ENCODE results near the gene BMPER. TPM values are rescaled to one million over a fixed set of nuclear protein-coding genes. Genes with fewer than 3 reads are reported as not detected.

Gene BMPER
- total RNA-seq, 1 experiment from 2014 or later = 6.7 TPM

- no peak overlapping the region for H3K4me3 ChIP-seq (ENCODE audit: low read depth, low read length, poor library complexity, severe bottlenecking)
- H3K9me3 ChIP-seq (ENCODE audit: low read depth, low read length, poor library complexity, severe bottlenecking) = no peaks in the 10 kb centered on the region
- no peak for DNase-seq (ENCODE audit: low spot score)
- intact Hi-C loops (cut with micrococcal nuclease; ENCODE audit: unreplicated experiment) = loop anchor here (10.0 kb wide), 1 partner anchor 59 kb away; no protein-coding TSS in a partner anchor
- H3K4me1 ChIP-seq (ENCODE audit: insufficient read depth, low read length, poor library complexity, severe bottlenecking) = peaks cover 68% of the 10 kb centered on the region
- no peaks in the 10 kb centered on the region for H3K27me3 ChIP-seq (replicated peaks; ENCODE audit: insufficient read depth, low read depth, low read length, poor library complexity)
- POLR2A ChIA-PET (ENCODE audit: low non-redundant PET) = no interaction called here
- CTCF ChIA-PET = no interaction called here
- BruUV-seq (replicated peaks) = TSS peak; percentile 85
- TF ChIP-seq, protein P1, sequence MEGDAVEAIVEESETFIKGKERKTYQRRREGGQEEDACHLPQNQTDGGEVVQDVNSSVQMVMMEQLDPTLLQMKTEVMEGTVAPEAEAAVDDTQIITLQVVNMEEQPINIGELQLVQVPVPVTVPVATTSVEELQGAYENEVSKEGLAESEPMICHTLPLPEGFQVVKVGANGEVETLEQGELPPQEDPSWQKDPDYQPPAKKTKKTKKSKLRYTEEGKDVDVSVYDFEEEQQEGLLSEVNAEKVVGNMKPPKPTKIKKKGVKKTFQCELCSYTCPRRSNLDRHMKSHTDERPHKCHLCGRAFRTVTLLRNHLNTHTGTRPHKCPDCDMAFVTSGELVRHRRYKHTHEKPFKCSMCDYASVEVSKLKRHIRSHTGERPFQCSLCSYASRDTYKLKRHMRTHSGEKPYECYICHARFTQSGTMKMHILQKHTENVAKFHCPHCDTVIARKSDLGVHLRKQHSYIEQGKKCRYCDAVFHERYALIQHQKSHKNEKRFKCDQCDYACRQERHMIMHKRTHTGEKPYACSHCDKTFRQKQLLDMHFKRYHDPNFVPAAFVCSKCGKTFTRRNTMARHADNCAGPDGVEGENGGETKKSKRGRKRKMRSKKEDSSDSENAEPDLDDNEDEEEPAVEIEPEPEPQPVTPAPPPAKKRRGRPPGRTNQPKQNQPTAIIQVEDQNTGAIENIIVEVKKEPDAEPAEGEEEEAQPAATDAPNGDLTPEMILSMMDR (conservative IDR thresholded peaks at IDR 0.05; ENCODE audit: low read depth, low read length) = no peak
- no peak for TF ChIP-seq EZH2 (IDR thresholded peaks at IDR 0.05; ENCODE audit: borderline replicate concordance, low read depth, low read length, poor library complexity, severe bottlenecking)
- H3K27ac ChIP-seq (ENCODE audit: low read depth, low read length, poor library complexity, severe bottlenecking) = peak overlapping the region; percentile 94
- H3K36me3 ChIP-seq (ENCODE audit: insufficient read depth, low read length, poor library complexity, severe bottlenecking) = no peaks in the 10 kb centered on the region
Observed at GRCh38 chr7:34044306-34044643, 138.9 kb downstream of the BMPER start.

GRCh38 chr7:34044734-34045353 lies 139.5 kb downstream of the BMPER start:
- Histone ChIP-seq H3K4me3 (ENCODE audit: low read depth, low read length, poor library complexity, severe bottlenecking) (no peak overlapping the region), H3K27me3 (replicated peaks; ENCODE audit: insufficient read depth, low read depth, low read length, poor library complexity) (no peaks in the 10 kb centered on the region), H3K27ac (ENCODE audit: low read depth, low read length, poor library complexity, severe bottlenecking) (peak overlapping the region; percentile 94), H3K9me3 (ENCODE audit: low read depth, low read length, poor library complexity, severe bottlenecking) (no peaks in the 10 kb centered on the region), H3K4me1 (ENCODE audit: insufficient read depth, low read length, poor library complexity, severe bottlenecking) (peaks cover 68% of the 10 kb centered on the region), H3K36me3 (ENCODE audit: insufficient read depth, low read length, poor library complexity, severe bottlenecking) (no peaks in the 10 kb centered on the region)
- intact Hi-C loops (cut with micrococcal nuclease; ENCODE audit: unreplicated experiment) = loop anchor here (5.0 to 10.0 kb wide), 3 partner anchors 42 to 288 kb away; no protein-coding TSS in a partner anchor
- BruUV-seq (replicated peaks) = no TSS peak
- TF ChIP-seq, protein P1 (conservative IDR thresholded peaks at IDR 0.05; ENCODE audit: low read depth, low read length) = 0 out of 2 replicates have a peak, but pooled peaks have one; percentile 24
- TF ChIP-seq EZH2 (IDR thresholded peaks at IDR 0.05; ENCODE audit: borderline replicate concordance, low read depth, low read length, poor library complexity, severe bottlenecking) = no peak
- ChIA-PET CTCF (interaction anchor here (0.7 kb wide), 1 partner anchor 112 kb away, joined by 3 read pairs; no protein-coding TSS in a partner anchor), POLR2A (ENCODE audit: low non-redundant PET) (interaction anchor here (0.6 kb wide), 1 partner anchor 15 kb away, joined by 6 read pairs; no protein-coding TSS in a partner anchor)
- DNase-seq (ENCODE audit: low spot score) = peak; percentile 67

DNA sequence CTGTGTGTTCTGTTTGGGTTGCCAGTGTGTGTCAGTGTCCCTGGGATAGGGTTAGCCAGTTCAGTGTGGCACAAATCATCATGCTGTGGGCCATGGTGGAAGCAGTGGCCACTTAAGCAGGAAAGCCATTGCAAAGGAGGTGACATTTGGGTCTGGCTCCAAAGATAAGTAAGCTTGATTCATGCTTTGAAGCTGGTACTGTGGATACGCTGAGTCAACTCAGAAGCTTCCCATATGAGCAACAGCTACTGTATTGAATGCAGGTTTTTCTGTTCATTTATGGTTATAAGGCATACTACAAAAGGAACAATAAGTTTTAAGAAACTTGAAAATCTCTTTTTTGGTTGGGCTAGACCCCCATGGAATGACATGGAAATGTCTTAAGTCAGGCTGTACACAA lies 143.1 kb downstream of the BMPER start:
- BruUV-seq (replicated peaks) = no TSS peak
- Histone ChIP-seq H3K36me3 (ENCODE audit: insufficient read depth, low read length, poor library complexity, severe bottlenecking) (no peaks in the 10 kb centered on the region), H3K27ac (ENCODE audit: low read depth, low read length, poor library complexity, severe bottlenecking) (peak overlapping the region; percentile 94), H3K4me1 (ENCODE audit: insufficient read depth, low read length, poor library complexity, severe bottlenecking) (peaks cover 60% of the 10 kb centered on the region), H3K9me3 (ENCODE audit: low read depth, low read length, poor library complexity, severe bottlenecking) (no peaks in the 10 kb centered on the region), H3K4me3 (ENCODE audit: low read depth, low read length, poor library complexity, severe bottlenecking) (no peak overlapping the region), H3K27me3 (replicated peaks; ENCODE audit: insufficient read depth, low read depth, low read length, poor library complexity) (no peaks in the 10 kb centered on the region)
- POLR2A ChIA-PET (ENCODE audit: low non-redundant PET) = interaction anchor here (0.6 kb wide), 1 partner anchor 116 kb away, joined by 3 read pairs; no protein-coding TSS in a partner anchor
- CTCF ChIA-PET = interaction anchor here (0.9 kb wide), 1 partner anchor 40 kb away, joined by 9 read pairs; no protein-coding TSS in a partner anchor
- no peak for DNase-seq (ENCODE audit: low spot score)
- intact Hi-C loops (cut with micrococcal nuclease; ENCODE audit: unreplicated experiment) = loop anchor here (5.0 to 10.0 kb wide), 3 partner anchors 39 to 291 kb away; no protein-coding TSS in a partner anchor
- TF ChIP-seq EZH2 (IDR thresholded peaks at IDR 0.05; ENCODE audit: borderline replicate concordance, low read depth, low read length, poor library complexity, severe bottlenecking) = no peak
- TF ChIP-seq, protein P1 (conservative IDR thresholded peaks at IDR 0.05; ENCODE audit: low read depth, low read length) = no peak
